ENCODE data around the gene LRRC61. TPM values are rescaled to one million over a fixed set of nuclear protein-coding genes. Genes with fewer than 3 reads are reported as not detected.
"Not testable (repeated sequence)": the region's sequence is repeated elsewhere in the genome, so short reads cannot be mapped to it uniquely, and the experiment has no call there.

The LRRC61 gene
- total and polyA plus RNA-seq, 2 experiments from 2014 or later = 34.7 to 75.2 TPM

DNA sequence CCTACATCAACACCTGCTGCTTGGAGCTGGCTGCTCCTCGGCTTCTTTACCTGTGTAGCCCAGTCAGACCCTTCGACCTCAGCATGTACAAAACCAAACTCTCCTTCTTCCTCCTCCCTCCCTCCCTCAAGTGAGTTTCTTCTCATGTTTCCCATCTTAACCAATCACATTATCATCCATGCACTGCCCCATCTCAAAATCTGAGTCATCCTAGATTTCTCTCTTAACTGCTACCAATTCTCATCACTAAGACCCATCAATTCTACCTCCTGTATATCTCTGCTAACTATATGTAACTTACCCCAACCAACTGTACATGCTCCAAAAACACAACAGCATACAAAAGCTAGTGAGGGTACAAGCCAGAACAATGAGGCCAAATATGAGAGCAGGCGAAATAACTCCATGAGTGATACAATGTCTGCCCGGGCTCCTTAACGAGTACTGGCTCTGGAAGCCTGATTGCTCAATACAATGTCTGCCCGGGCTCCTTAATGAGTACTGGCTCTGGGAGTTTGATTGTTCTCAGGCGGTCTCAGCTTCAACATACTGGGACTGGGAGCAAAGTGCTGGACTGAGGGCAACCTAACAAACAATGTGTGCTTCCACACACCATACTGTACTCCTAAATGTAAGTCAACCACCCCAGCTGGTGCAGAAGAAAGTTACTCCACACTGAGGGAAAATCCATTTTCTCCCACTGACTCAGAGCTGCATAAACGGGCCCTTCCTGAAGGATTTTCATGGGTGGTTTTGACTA, 18.5 kb upstream of the LRRC61 start:
- not testable (repeated sequence) for H3K9me2 ChIP-seq (ENCODE audit: insufficient read depth); H3K4me3 Mint-ChIP-seq; H3K4me1 Mint-ChIP-seq; H3K4me3 ChIP-seq; H3F3A ChIP-seq (replicated peaks; ENCODE audit: low read depth); DNase-seq (ENCODE audit: low spot score); H3K36me3 ChIP-seq (ENCODE audit: insufficient read depth); H3K27ac ChIP-seq (ENCODE audit: low read depth); H3K27me3 ChIP-seq (ENCODE audit: insufficient read depth); H2AFZ ChIP-seq; H4K20me1 ChIP-seq (replicated peaks; ENCODE audit: insufficient read depth); ATAC-seq; H3K79me2 ChIP-seq (replicated peaks; ENCODE audit: insufficient read depth); H3K4me1 ChIP-seq (ENCODE audit: insufficient read depth); H3K27ac Mint-ChIP-seq; H3K4me2 ChIP-seq
- Mint-ChIP-seq H3K36me3 (ENCODE audit: low read depth) (peaks cover 13% of the 10 kb centered on the region), H3K9me3 (peaks cover 21% of the 10 kb centered on the region), H3K27me3 (ENCODE audit: insufficient read depth, low read depth, poor library complexity) (peaks cover 25% of the 10 kb centered on the region)

DNA sequence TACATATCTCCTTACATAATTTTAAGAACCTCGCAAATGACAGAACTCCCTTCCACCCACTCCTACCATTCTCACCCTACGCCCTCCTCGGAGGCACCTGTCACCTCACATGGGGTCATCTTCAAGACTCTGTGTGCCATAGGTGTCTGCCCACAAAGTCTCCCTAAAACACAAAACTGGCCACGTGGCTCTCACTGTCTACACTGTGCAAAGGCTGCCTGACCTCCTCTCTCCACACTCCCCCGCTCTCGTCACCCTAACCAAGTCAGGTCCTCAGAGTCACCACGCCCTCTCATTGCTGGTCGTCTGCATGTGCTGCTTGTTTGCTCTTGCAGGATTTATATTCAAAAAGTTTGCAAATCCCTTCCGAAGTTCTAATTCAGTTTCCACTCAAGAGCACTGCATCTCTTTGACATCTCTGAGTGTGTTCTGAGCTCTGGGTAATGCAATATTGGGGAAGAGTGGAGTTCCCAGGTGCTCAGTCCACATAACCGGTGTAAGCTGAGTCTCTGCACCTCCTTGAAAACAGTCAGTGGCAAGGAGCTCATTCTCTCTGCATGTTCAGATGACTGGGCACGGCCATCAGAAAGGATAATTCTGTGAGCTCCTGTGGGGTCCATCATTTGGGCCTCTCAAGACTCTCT, 17.8 kb upstream of the LRRC61 start:
- ATAC-seq; H3K4me2 ChIP-seq; H3K9me2 ChIP-seq (ENCODE audit: insufficient read depth); H3K79me2 ChIP-seq (replicated peaks; ENCODE audit: insufficient read depth); H3K27ac Mint-ChIP-seq; H2AFZ ChIP-seq; H3K4me3 ChIP-seq; H3K27ac ChIP-seq (ENCODE audit: low read depth); H3F3A ChIP-seq (replicated peaks; ENCODE audit: low read depth); H3K36me3 ChIP-seq (ENCODE audit: insufficient read depth); H3K4me1 ChIP-seq (ENCODE audit: insufficient read depth); H3K27me3 ChIP-seq (ENCODE audit: insufficient read depth); DNase-seq (ENCODE audit: low spot score); H3K4me3 Mint-ChIP-seq; H3K4me1 Mint-ChIP-seq; H4K20me1 ChIP-seq (replicated peaks; ENCODE audit: insufficient read depth): not testable (repeated sequence)
- H3K27me3 Mint-ChIP-seq (ENCODE audit: insufficient read depth, low read depth, poor library complexity) = peaks cover 25% of the 10 kb centered on the region
- H3K9me3 Mint-ChIP-seq = peaks cover 21% of the 10 kb centered on the region
- H3K36me3 Mint-ChIP-seq (ENCODE audit: low read depth) = peaks cover 13% of the 10 kb centered on the region

DNA sequence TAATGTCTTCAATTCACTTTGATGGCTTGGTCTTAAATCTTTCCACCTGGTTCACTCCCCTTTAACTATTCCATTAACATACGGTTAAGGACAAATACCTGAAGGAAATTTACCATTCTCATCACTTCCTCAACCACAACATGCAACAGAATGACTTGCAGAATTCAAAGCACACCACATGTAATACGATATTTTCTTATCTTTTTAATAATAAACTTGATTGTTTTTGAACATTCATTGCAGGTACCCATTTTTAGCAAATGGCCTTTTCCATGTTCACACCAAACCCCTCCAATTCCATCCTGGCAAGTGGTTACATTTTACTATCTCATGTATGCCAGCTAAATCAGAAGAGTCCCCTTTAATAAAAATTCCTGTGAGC, 17.3 kb upstream of the LRRC61 start:
- not testable (repeated sequence) for H3K36me3 ChIP-seq (ENCODE audit: insufficient read depth); H2AFZ ChIP-seq; H3K4me3 Mint-ChIP-seq; H3K4me1 ChIP-seq (ENCODE audit: insufficient read depth); H3K79me2 ChIP-seq (replicated peaks; ENCODE audit: insufficient read depth); H3K4me2 ChIP-seq; H3K4me1 Mint-ChIP-seq; DNase-seq (ENCODE audit: low spot score); H3K27ac ChIP-seq (ENCODE audit: low read depth); H3K27ac Mint-ChIP-seq; H3K27me3 ChIP-seq (ENCODE audit: insufficient read depth); H3K4me3 ChIP-seq; H4K20me1 ChIP-seq (replicated peaks; ENCODE audit: insufficient read depth); ATAC-seq; H3K9me2 ChIP-seq (ENCODE audit: insufficient read depth); H3F3A ChIP-seq (replicated peaks; ENCODE audit: low read depth)
- Mint-ChIP-seq H3K27me3 (ENCODE audit: insufficient read depth, low read depth, poor library complexity) (peaks cover 25% of the 10 kb centered on the region), H3K9me3 (peaks cover 21% of the 10 kb centered on the region), H3K36me3 (ENCODE audit: low read depth) (peaks cover 13% of the 10 kb centered on the region)

DNA sequence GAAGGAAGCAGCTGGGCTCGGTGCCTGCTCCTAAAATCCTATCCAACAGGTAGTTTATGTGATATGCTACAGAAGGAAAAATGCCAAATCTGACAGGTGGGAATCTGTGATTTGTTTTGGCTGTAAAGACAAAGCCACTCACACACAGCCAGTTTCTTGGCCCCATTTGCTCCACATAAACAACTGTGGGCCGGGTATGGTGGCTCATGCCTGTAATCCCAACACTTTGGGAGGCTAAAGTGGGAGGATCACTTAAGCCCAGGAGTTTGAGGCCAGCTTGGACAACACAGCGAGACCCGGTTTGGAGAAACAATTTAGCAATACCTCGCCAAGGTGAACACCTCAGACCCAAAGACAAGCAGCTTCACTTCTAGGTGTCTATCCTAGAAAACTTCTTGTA, 16.8 kb upstream of the LRRC61 start:
- not testable (repeated sequence) for H2AFZ ChIP-seq; H3K27ac ChIP-seq (ENCODE audit: low read depth); H3K4me1 ChIP-seq (ENCODE audit: insufficient read depth); H3K4me2 ChIP-seq; H3K27ac Mint-ChIP-seq; H3K9me2 ChIP-seq (ENCODE audit: insufficient read depth); DNase-seq (ENCODE audit: low spot score); H3K4me3 Mint-ChIP-seq; H3K4me1 Mint-ChIP-seq; H3F3A ChIP-seq (replicated peaks; ENCODE audit: low read depth); ATAC-seq; H3K27me3 ChIP-seq (ENCODE audit: insufficient read depth); H4K20me1 ChIP-seq (replicated peaks; ENCODE audit: insufficient read depth); H3K4me3 ChIP-seq; H3K79me2 ChIP-seq (replicated peaks; ENCODE audit: insufficient read depth); H3K36me3 ChIP-seq (ENCODE audit: insufficient read depth)
- H3K36me3 Mint-ChIP-seq (ENCODE audit: low read depth) = peaks cover 13% of the 10 kb centered on the region
- H3K27me3 Mint-ChIP-seq (ENCODE audit: insufficient read depth, low read depth, poor library complexity) = peaks cover 25% of the 10 kb centered on the region
- H3K9me3 Mint-ChIP-seq = peaks cover 21% of the 10 kb centered on the region
